ENCODE data around the gene ELMOD3. TPM values are rescaled to one million over a fixed set of nuclear protein-coding genes. Genes with fewer than 3 reads are reported as not detected.

Gene ELMOD3
- total and polyA plus RNA-seq, 2 of the 8 experiments (the other 6 are each of a cell fraction or from before 2014, with no cell fraction given), result 8.5 to 10.2 TPM

GRCh38 chr2:85357736-85358135 is 3.2 kb downstream of the ELMOD3 start:
- Histone ChIP-seq H3K4me2 (ENCODE audit: insufficient read depth in 1 of 2, low read depth in 2 of 2, low read length in 2 of 2) (no peak overlapping the region), H3K4me3 (ENCODE audit: extremely low read depth in 1 of 4, insufficient read depth in 2 of 4, low read depth in 3 of 4, low read length in 4 of 4) (no peak overlapping the region), H3K9me3 (ENCODE audit: insufficient read depth in 2 of 2, low read depth in 1 of 2, low read length in 1 of 2) (no peaks in the 10 kb centered on the region), H4K91ac (replicated peaks; ENCODE audit: insufficient read length, low read length) (no peak overlapping the region), H3K14ac (ENCODE audit: insufficient read length) (no peak overlapping the region), H4K20me1 (replicated peaks in 1 of 2; ENCODE audit: control insufficient read depth in 1 of 2, insufficient read depth in 2 of 2, low read length in 2 of 2) (no peaks in the 10 kb centered on the region), H2BK5ac (ENCODE audit: low read depth, low read length) (no peak overlapping the region), H3K23me2 (ENCODE audit: low read depth, low read length) (peaks cover 8% of the 10 kb centered on the region), H3K56ac (replicated peaks; ENCODE audit: insufficient read length, low read depth, low read length) (no peak overlapping the region), H3K79me1 (ENCODE audit: low read depth, low read length) (no peaks in the 10 kb centered on the region), H2BK12ac (ENCODE audit: low read depth, low read length) (no peak overlapping the region), H3K18ac (ENCODE audit: extremely low read depth, low read length) (no peak overlapping the region), H2BK15ac (ENCODE audit: low read length) (no peak overlapping the region), H3K4ac (replicated peaks; ENCODE audit: insufficient read length, low read depth, low read length) (no peak overlapping the region), H3K79me2 (ENCODE audit: control insufficient read depth in 1 of 2, insufficient read depth in 2 of 2, low read length in 2 of 2) (no peaks in the 10 kb centered on the region), H3K27ac (ENCODE audit: low read depth, low read length) (no peak overlapping the region), H3K9ac (replicated peaks in 1 of 4; ENCODE audit: extremely low read depth in 1 of 4, low read depth in 3 of 4, low read length in 3 of 4) (no peak overlapping the region), H3K27me3 (replicated peaks in 1 of 4; ENCODE audit: control insufficient read depth in 3 of 4, extremely low read depth in 1 of 4, insufficient read depth in 3 of 4, low read length in 3 of 4) (no peaks in the 10 kb centered on the region), H3K36me3 (ENCODE audit: control insufficient read depth in 2 of 4, insufficient read depth in 4 of 4, low read length in 3 of 4) (peaks cover 0 to 2% (median 0%) of the 10 kb centered on the region in 4 experiments; a peak in 1 of 8 replicates), H2BK120ac (replicated peaks; ENCODE audit: low read depth, low read length) (no peak overlapping the region), H4K8ac (ENCODE audit: extremely low read depth, insufficient read depth, low read length) (no peak overlapping the region), H3K23ac (ENCODE audit: insufficient read length) (no peak overlapping the region), H3K4me1 (replicated peaks in 1 of 4; ENCODE audit: control insufficient read depth in 3 of 4, insufficient read depth in 4 of 4, low read length in 3 of 4) (peaks cover 0 to 3% (median 1%) of the 10 kb centered on the region in 4 experiments; a peak in 2 of 7 replicates), H2AFZ (ENCODE audit: low read length) (no peak overlapping the region), H2BK20ac (ENCODE audit: low read length) (no peak overlapping the region), H4K5ac (ENCODE audit: insufficient read length, low read depth, low read length) (no peak overlapping the region), H2AK5ac (ENCODE audit: low read depth, low read length) (no peak overlapping the region)
- ChIA-PET POLR2A (ENCODE audit: partially characterized antibody) (interaction anchor here (0.6 to 1.8 kb wide), 3 partner anchors 8 to 188 kb away, joined by 4 to 9 read pairs (median 4); no protein-coding TSS in a partner anchor), CTCF (ENCODE audit: partially characterized antibody) (interaction anchor here (1.6 to 2.9 kb wide), 3 partner anchors 9 to 57 kb away, joined by 4 to 9 read pairs (median 8); no protein-coding TSS in a partner anchor)
- WGBS, 2 experiments (ENCODE audit: extremely low coverage in 1 of 2, insufficient coverage in 1 of 2, insufficient read length in 1 of 2, insufficient replicate concordance in 2 of 2, low coverage in 1 of 2, low lambda C conversion rate in 2 of 2, missing lambda C conversion rate in 1 of 2), result 93% methylated on average over 3 of the region's 3 CpGs; no CpG with 5 or more reads in 1 of the 2 experiments
- FAIRE-seq (no peak), DNase-seq (ENCODE audit: low read depth in 1 of 2, low spot score in 2 of 2) (no peak)
- TF ChIP-seq KDM4A (IDR thresholded peaks at IDR 0.05; ENCODE audit: low read depth, low read length, severe bottlenecking) (no peak), SUZ12 (IDR thresholded peaks at IDR 0.05; ENCODE audit: low read length) (no peak), GABPA (IDR thresholded peaks at IDR 0.05; ENCODE audit: borderline replicate concordance, insufficient read depth, low read length) (no peak), TCF12 (IDR thresholded peaks at IDR 0.05; ENCODE audit: low read depth, low read length) (no peak), CEBPB (IDR thresholded peaks at IDR 0.05; ENCODE audit: low read depth, low read length) (no peak), TBP (IDR thresholded peaks at IDR 0.05; ENCODE audit: low read depth, low read length) (no peak), ATF2 (IDR thresholded peaks at IDR 0.05; ENCODE audit: low read length) (no peak)

All from H1 (cell line).